Hepatocyte (in vitro differentiated cells): ENCODE measurements around the gene CLTRN. TPM values are rescaled to one million over a fixed set of nuclear protein-coding genes. Genes with fewer than 3 reads are reported as not detected.

Source experiments
- DNase-seq: peaks from one replicate; pipeline ENCODE4 v3.0.0-alpha.2; 2016; ENCODE audit warnings: low spot score
- H2AFZ ChIP-seq: fragments of 200-600 bp; sonication (generic); 2 replicates; pipeline ENCODE4 v1.6.0; 2016; ENCODE audit warnings: antibody characterized with exemption, mild to moderate bottlenecking
- H3K27ac ChIP-seq: fragments of 200-600 bp; sonication (generic); 2 replicates; pipeline ENCODE4 v1.5.1; 2016; ENCODE audit warnings: mild to moderate bottlenecking
- H3K27me3 ChIP-seq: fragments of 200-600 bp; sonication (generic); 2 replicates; pipeline ENCODE4 v1.6.1; 2016
- H3K36me3 ChIP-seq: fragments of 200-600 bp; sonication (generic); replicated peaks from 2 replicates; pipeline ENCODE4 v1.5.1; 2016; ENCODE audit warnings: low read depth; ENCODE audit not compliant: insufficient read depth
- H3K4me1 ChIP-seq: fragments of 200-600 bp; sonication (generic); 2 replicates; pipeline ENCODE4 v1.5.1; 2016; ENCODE audit warnings: mild to moderate bottlenecking, moderate library complexity; ENCODE audit not compliant: insufficient read depth
- H3K4me2 ChIP-seq: fragments of 200-600 bp; sonication (generic); 2 replicates; pipeline ENCODE4 v1.6.0; 2016
- H3K4me3 ChIP-seq: fragments of 200-600 bp; sonication (generic); 2 replicates; pipeline ENCODE4 v1.5.1; 2016; ENCODE audit warnings: mild to moderate bottlenecking
- H3K79me2 ChIP-seq: fragments of 200-600 bp; sonication (generic); 2 replicates; pipeline ENCODE4 v1.6.0; 2017; ENCODE audit warnings: mild to moderate bottlenecking
- H3K9me2 ChIP-seq: fragments of 200-600 bp; sonication (generic); replicated peaks from 2 replicates; pipeline ENCODE4 v1.6.0; 2017; ENCODE audit warnings: mild to moderate bottlenecking; ENCODE audit not compliant: insufficient read depth
- H3K9me3 ChIP-seq: fragments of 200-600 bp; sonication (generic); 2 replicates; pipeline ENCODE4 v1.5.1; 2016; ENCODE audit warnings: low read depth, mild to moderate bottlenecking
- H4K20me1 ChIP-seq: fragments of 200-600 bp; sonication (generic); 2 replicates; pipeline ENCODE4 v1.6.0; 2016; ENCODE audit warnings: mild to moderate bottlenecking; ENCODE audit not compliant: insufficient read depth, poor library complexity, severe bottlenecking
- EZH2 ChIP-seq: fragments of 200-600 bp; sonication (generic); IDR thresholded peaks from 2 replicates; pipeline ENCODE4 v1.6.1; 2016; ENCODE audit warnings: antibody characterized with exemption, mild to moderate bottlenecking, borderline replicate concordance
- EZH2phosphoT487 ChIP-seq: fragments of 200-600 bp; sonication (generic); IDR thresholded peaks from one replicate; pipeline ENCODE4 v1.6.1; 2018; ENCODE audit warnings: antibody characterized with exemption, mild to moderate bottlenecking, low read depth, moderate library complexity; ENCODE audit not compliant: unreplicated experiment, severe bottlenecking
- WGBS: methylation state at CpG from one replicate; pipeline ENCODE4 v1.1.6; 2016; ENCODE audit warnings: low lambda C conversion rate; ENCODE audit errors: missing lambda C conversion rate; 5-methylcytosine and 5-hydroxymethylcytosine counted together
- polyA plus RNA-seq: library from polyadenylated mRNA; unstranded; fragments of >200 nt; fragmentation: Nextera tagmentation; extraction: Ambion mirVana; gene quantifications from 2 replicates; pipeline ENCODE4 v1.2.1, GENCODE V29; 2016
- total RNA-seq: library from RNA; depleted of rRNA; stranded (reverse); fragments of >200 nt; gene quantifications from 2 replicates; pipeline ENCODE4 v1.2.3, GENCODE V29; 2014
- TF ChIP-seq, protein P1 (sequence below): fragments of 200-600 bp; sonication (generic); IDR thresholded peaks from 2 replicates; pipeline ENCODE4 v1.5.1; 2016; ENCODE audit warnings: antibody characterized with exemption, mild to moderate bottlenecking; ENCODE audit not compliant: poor library complexity

CLTRN gene
- total and polyA plus RNA-seq, 2 experiments from 2014 or later = 32.6 to 37.4 TPM

DNA sequence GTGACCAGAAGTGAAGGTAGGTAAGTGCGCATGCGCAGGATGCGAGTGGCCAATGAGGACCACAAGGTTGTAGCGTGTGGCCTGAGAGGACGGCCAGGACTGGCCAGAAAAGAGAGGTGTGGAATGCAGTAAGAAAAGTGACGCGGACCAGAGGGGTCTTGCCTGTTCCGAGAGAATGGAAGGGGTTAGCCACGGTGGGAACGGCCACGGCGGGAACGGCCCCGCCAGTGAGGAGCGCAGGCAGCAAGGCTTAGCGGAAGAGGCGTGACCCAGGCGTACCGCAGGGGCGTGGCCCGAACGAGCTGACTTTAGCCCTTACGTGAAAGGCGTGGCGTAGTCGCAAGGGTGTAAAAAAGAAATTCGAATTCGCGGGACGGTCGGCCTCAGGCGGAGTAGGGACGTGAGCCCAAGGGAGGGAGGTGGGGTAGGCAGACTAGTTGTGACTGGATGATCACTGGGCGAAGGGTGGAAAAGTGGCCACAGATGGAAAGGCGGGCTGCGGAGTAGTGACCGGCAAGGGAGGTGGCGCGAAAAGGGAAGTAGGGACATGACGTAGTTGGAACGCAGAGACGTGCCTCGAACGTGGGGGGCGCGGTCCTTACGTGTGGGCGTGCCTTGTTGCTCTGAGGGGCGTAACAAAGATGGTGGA, 10.4 kb upstream of the CLTRN start:
- Histone ChIP-seq H3K9me2 (no peaks in the 10 kb centered on the region), H3K27me3 (no peaks in the 10 kb centered on the region), H3K4me3 (peak overlapping the region; percentile 69), H3K27ac (peak overlapping the region; percentile 100), H3K4me1 (no peaks in the 10 kb centered on the region), H3K4me2 (peak overlapping the region; percentile 74), H4K20me1 (no peaks in the 10 kb centered on the region), H3K9me3 (no peaks in the 10 kb centered on the region), H2AFZ (peak overlapping the region; percentile 58), H3K79me2 (peaks cover 40% of the 10 kb centered on the region), H3K36me3 (no peaks in the 10 kb centered on the region)
- TF ChIP-seq EZH2 (no peak), EZH2phosphoT487 (no peak)
- TF ChIP-seq, protein P1, sequence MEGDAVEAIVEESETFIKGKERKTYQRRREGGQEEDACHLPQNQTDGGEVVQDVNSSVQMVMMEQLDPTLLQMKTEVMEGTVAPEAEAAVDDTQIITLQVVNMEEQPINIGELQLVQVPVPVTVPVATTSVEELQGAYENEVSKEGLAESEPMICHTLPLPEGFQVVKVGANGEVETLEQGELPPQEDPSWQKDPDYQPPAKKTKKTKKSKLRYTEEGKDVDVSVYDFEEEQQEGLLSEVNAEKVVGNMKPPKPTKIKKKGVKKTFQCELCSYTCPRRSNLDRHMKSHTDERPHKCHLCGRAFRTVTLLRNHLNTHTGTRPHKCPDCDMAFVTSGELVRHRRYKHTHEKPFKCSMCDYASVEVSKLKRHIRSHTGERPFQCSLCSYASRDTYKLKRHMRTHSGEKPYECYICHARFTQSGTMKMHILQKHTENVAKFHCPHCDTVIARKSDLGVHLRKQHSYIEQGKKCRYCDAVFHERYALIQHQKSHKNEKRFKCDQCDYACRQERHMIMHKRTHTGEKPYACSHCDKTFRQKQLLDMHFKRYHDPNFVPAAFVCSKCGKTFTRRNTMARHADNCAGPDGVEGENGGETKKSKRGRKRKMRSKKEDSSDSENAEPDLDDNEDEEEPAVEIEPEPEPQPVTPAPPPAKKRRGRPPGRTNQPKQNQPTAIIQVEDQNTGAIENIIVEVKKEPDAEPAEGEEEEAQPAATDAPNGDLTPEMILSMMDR = no peak
- 53% methylated on average over 48 of the region's 49 CpGs for WGBS
- DNase-seq = peak; percentile 95

DNA sequence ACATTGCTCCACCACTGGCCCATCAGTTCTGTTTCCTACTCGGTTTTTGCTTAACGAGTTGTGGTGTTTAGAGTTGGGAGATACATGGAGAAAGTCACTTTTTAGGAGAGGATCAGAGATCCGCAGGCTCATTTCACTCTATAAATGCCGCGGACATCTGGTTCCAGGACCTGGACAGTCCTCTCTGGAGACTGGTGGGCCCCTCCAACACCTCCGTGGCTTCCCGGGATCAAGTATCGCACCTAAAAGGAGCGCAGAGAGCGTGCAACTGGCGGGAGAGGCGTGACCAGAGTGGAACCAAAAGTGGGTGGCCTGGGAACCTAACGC, 9.9 kb upstream of the CLTRN start:
- peak overlapping the region; percentile 65 for H2AFZ ChIP-seq
- WGBS = 44% methylated on average over 12 of the region's 13 CpGs

DNA sequence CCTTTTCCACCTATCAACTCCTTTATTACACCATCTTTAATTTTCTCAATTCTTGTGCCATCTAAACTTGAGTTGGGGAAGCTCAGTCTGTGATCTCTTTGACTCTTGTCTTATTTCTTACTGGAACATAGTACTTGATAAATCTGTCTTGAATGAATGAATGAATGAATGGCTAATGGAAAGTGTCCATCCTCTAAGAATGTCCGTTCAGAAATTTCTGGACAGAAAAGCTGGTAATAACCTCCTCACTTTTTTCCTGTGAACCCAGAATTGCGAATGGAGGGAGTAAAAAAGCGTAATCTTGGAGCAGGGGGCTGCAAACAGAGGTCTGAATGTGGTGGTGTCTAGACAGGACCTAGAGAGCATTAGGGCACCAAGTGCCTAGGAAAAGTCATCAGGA, 9.4 kb upstream of the CLTRN start:
- Histone ChIP-seq H3K4me1 (no peaks in the 10 kb centered on the region), H2AFZ (peak overlapping the region; percentile 65), H3K4me3 (peak overlapping the region; percentile 69), H3K9me2 (no peaks in the 10 kb centered on the region), H3K36me3 (no peaks in the 10 kb centered on the region), H3K27me3 (no peaks in the 10 kb centered on the region), H3K79me2 (peaks cover 32% of the 10 kb centered on the region), H3K27ac (peak overlapping the region; percentile 100), H3K9me3 (no peaks in the 10 kb centered on the region), H3K4me2 (peak overlapping the region; percentile 74), H4K20me1 (no peaks in the 10 kb centered on the region)
- DNase-seq = no peak
- 86% methylated on average over 3 of the region's 3 CpGs for WGBS
- TF ChIP-seq EZH2 (no peak), EZH2phosphoT487 (no peak)
- TF ChIP-seq, protein P1 = no peak

More for the DNA sequence above, 9.9 kb upstream of the CLTRN start:
- Histone ChIP-seq H3K79me2 (peaks cover 37% of the 10 kb centered on the region), H3K36me3 (no peaks in the 10 kb centered on the region), H3K9me2 (no peaks in the 10 kb centered on the region), H3K9me3 (no peaks in the 10 kb centered on the region), H3K4me3 (peak overlapping the region; percentile 69), H3K27ac (peak overlapping the region; percentile 100), H3K4me2 (peak overlapping the region; percentile 74), H3K4me1 (no peaks in the 10 kb centered on the region), H4K20me1 (no peaks in the 10 kb centered on the region), H3K27me3 (no peaks in the 10 kb centered on the region)
- TF ChIP-seq EZH2 = no peak
- TF ChIP-seq EZH2phosphoT487 = no peak
- TF ChIP-seq, protein P1 = no peak
- DNase-seq = no peak
